Skeletal muscle satellite cell (primary cell): Measurements from ENCODE around the gene KCP. TPM values are rescaled to one million over a fixed set of nuclear protein-coding genes. Genes with fewer than 3 reads are reported as not detected.

ENCODE experiments used
- H3K27me3 ChIP-seq: 2 replicates; pipeline ENCODE4 v1.7.0; 2013; ENCODE audit warnings: low read length; ENCODE audit not compliant: control insufficient read depth, insufficient read depth
- H3K36me3 ChIP-seq: 2 replicates; pipeline ENCODE4 v1.7.0; 2013; ENCODE audit warnings: mild to moderate bottlenecking, control low read depth, low read length; ENCODE audit not compliant: insufficient read depth
- H3K4me1 ChIP-seq: 2 replicates; pipeline ENCODE4 v1.7.0; 2013; ENCODE audit warnings: low read length; ENCODE audit not compliant: control insufficient read depth, insufficient read depth
- H3K4me2 ChIP-seq: 2 replicates; pipeline ENCODE4 v1.7.0; 2013; ENCODE audit warnings: mild to moderate bottlenecking, low read length
- H3K4me3 ChIP-seq: 2 replicates; pipeline ENCODE4 v1.7.0; 2013; ENCODE audit warnings: low read length
- H3K9ac ChIP-seq: 2 replicates; pipeline ENCODE4 v1.7.0; 2013; ENCODE audit warnings: mild to moderate bottlenecking, low read depth, low read length, moderate library complexity
- H3K9me3 ChIP-seq: replicated peaks from 2 replicates; pipeline ENCODE4 v1.7.0; 2013; ENCODE audit warnings: mild to moderate bottlenecking, control low read depth, low read length
- total RNA-seq: library from RNA; depleted of rRNA; stranded (reverse); fragments of >200 nt; gene quantifications from 2 replicates; pipeline ENCODE4 v1.2.3, GENCODE V29; 2012; rRNA removed

KCP gene
- total RNA-seq: 0.51 TPM in 1 of 2 replicates, not detected in the other

- Histone ChIP-seq H3K4me1 (peaks cover 11% of the 10 kb centered on the region), H3K36me3 (no peaks in the 10 kb centered on the region), H3K4me2 (peak within 1 kb of the TSS; percentile 67), H3K27me3 (peaks cover 67% of the 10 kb centered on the region), H3K4me3 (peak within 1 kb of the TSS; percentile 35), H3K9ac (no peak within 1 kb of the TSS), H3K9me3 (no peaks in the 10 kb centered on the region)
Observed at GRCh38 chr7:128910569-128910945, at the start of gene KCP. Gene KCP, minus strand, starts transcription at chr7:128910709. Its CDS starts 33 bp downstream, at chr7:128910676.

DNA sequence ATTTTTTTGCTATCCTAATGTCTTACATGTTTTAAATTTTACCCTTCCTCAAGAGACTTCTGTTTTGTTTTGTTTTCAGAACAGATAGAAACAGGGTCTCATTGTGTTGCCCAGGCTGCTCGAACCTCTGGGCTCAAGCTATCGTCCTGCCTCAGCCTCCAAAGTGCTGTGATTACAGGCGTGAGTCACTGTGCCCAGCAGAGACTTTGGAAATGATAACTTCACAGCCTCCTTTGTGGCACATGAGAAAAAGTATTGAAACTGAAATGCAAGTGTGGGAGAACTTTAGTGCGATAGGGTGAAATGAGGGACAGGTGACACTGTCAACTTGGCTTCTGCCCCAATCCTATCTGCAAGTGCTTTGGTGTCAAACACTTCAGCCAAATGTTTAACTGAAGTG, 48.8 kb upstream of the KCP start:
- Histone ChIP-seq H3K4me2 (no peak overlapping the region), H3K9me3 (no peaks in the 10 kb centered on the region), H3K4me3 (no peak overlapping the region), H3K27me3 (no peaks in the 10 kb centered on the region), H3K36me3 (peaks cover 50% of the 10 kb centered on the region), H3K9ac (no peak overlapping the region), H3K4me1 (peaks cover 11% of the 10 kb centered on the region)

DNA sequence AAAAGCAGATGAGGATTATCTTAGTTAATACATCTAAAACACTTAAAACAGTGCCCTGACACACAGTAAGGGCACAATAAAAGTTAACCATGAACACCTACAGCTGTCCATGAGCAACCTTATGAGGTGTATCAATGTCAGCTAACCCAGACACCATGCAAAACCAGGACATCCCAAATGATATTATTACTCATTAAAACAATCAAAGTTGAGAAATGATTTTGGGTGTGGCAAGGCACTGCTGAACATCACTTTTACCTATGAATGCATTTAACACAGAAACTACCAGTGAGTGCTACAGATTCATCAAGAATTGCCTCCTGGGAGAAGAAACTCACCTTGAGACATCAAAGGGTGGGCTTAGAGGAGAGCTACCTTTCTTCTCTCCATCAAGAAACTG, 45.5 kb upstream of the KCP start:
- H3K36me3 ChIP-seq: peaks cover 61% of the 10 kb centered on the region
- no peak overlapping the region for H3K4me2 ChIP-seq
- no peaks in the 10 kb centered on the region for H3K27me3 ChIP-seq

DNA sequence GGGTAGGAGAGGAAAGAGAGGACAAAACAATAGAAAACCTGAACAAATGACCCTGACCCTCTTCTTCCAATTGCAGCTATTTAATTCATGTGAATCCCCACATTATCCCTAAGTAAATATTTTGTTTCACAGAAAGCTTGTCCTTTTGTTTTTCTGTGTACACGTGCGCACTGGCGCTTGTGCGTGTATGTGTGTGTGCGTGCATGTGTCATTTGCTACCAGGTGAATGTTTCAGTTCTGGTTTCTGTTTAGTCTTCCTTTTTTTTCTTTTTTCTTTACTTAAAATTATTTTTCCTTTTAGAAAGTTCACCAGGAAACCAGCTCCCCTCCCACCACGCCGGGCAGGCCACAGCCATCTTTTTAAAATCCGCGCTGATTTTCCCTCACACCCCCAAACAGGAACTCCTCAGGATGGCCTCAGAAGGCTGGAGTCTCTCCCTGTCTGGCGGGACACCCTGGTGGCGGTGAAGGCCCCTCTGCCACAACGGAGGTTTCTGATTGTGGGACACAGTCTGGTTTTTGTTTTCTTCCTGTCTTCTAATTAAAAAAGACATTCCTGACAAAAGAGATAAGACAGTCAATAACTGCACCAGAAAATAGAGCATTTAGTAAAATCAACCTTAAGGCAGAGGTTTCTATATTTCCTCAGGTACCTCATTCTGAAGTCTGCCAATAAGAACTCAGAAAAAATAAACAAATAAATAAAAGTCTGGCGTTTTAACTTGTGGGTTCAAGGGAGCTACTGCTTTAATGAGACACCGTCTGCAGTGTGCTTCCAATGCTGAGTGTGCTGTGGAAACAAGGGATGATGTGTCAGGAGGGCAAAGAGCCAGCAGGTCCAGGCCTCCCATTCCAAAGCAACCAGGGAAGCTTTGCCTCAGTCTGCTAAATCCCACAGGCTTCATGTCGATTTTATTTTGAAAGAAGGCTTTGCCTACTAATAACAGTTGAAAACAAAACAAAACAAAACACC, 44.6 kb upstream of the KCP start:
- no peaks in the 10 kb centered on the region for H3K9me3 ChIP-seq
- no peak overlapping the region for H3K9ac ChIP-seq
- peaks cover 61% of the 10 kb centered on the region for H3K36me3 ChIP-seq
- H3K4me1 ChIP-seq: no peaks in the 10 kb centered on the region
- no peak overlapping the region for H3K4me2 ChIP-seq
- no peaks in the 10 kb centered on the region for H3K27me3 ChIP-seq
- no peak overlapping the region for H3K4me3 ChIP-seq

More for the DNA sequence above, 45.5 kb upstream of the KCP start:
- no peak overlapping the region for H3K4me3 ChIP-seq
- H3K9me3 ChIP-seq: no peaks in the 10 kb centered on the region
- no peaks in the 10 kb centered on the region for H3K4me1 ChIP-seq
- H3K9ac ChIP-seq: no peak overlapping the region

GRCh38 chr7:128954150-128954549, 43.6 kb upstream of the KCP start:
- no peak overlapping the region for H3K4me2 ChIP-seq
- no peaks in the 10 kb centered on the region for H3K9me3 ChIP-seq
- H3K9ac ChIP-seq: no peak overlapping the region
- peaks cover 53% of the 10 kb centered on the region for H3K36me3 ChIP-seq
- H3K4me1 ChIP-seq: no peaks in the 10 kb centered on the region
- H3K4me3 ChIP-seq: no peak overlapping the region
- H3K27me3 ChIP-seq: no peaks in the 10 kb centered on the region

DNA sequence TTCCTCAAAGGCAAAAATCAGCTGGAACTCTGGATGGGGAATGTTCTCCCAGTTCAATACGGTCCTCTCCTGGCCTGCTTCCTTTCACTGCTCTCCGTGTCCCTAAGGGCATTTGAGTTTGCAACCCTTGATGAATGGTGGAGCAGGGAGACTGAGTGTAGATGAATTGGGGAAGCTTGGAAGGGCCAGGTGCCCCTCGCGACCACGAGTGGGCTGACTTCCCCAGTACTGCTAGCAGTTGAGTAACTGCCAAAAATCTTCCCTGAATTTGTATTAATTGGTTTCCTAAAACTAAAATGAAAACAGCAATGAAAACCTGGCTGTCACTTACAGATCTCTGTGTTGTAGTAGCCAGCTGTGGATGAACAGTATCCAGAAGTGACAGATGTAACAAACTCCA, 40.8 kb upstream of the KCP start:
- no peaks in the 10 kb centered on the region for H3K4me1 ChIP-seq
- H3K9me3 ChIP-seq: no peaks in the 10 kb centered on the region
- H3K27me3 ChIP-seq: no peaks in the 10 kb centered on the region
- H3K9ac ChIP-seq: no peak overlapping the region
- peaks cover 32% of the 10 kb centered on the region for H3K36me3 ChIP-seq
- H3K4me3 ChIP-seq: no peak overlapping the region
- H3K4me2 ChIP-seq: no peak overlapping the region

GRCh38 chr7:128948976-128949760, 38.7 kb upstream of the KCP start:
- H3K27me3 ChIP-seq: no peaks in the 10 kb centered on the region
- H3K4me3 ChIP-seq: no peak overlapping the region
- no peaks in the 10 kb centered on the region for H3K4me1 ChIP-seq
- H3K4me2 ChIP-seq: no peak overlapping the region
- no peaks in the 10 kb centered on the region for H3K9me3 ChIP-seq
- H3K36me3 ChIP-seq: peaks cover 21% of the 10 kb centered on the region
- no peak overlapping the region for H3K9ac ChIP-seq

DNA sequence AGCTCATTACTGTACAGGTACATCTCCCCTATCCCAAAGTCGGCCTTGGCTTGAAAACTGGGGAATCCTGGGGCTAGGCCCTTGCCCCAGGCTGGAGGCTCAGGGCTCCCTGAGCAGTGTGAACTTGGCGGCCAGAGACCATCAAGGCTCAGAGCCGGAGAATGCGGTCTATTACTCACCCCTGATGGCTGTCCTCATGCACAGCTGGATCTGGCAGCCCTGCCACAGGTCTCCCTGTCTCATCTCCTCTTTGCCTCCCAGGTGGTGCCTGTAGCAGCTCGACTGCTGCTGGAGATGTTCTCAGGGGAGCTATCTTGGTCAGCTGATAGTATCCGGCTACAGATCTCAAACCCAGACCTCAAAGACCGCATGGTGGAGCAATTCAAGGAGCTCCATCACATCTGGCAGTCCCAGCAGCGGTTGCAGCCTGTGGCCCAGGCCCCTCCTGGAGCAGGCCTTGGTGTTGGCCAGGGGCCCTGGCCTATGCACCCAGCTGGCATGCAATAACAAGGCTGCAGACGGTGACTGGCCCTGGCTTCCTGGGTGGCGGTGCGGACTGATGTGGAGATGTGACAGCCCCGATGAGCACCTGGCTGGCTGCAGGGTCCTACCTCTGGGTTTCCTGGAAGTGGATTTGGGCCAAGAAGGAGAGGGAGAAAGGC, 37.9 kb upstream of the KCP start:
- no peaks in the 10 kb centered on the region for H3K4me1 ChIP-seq

DNA sequence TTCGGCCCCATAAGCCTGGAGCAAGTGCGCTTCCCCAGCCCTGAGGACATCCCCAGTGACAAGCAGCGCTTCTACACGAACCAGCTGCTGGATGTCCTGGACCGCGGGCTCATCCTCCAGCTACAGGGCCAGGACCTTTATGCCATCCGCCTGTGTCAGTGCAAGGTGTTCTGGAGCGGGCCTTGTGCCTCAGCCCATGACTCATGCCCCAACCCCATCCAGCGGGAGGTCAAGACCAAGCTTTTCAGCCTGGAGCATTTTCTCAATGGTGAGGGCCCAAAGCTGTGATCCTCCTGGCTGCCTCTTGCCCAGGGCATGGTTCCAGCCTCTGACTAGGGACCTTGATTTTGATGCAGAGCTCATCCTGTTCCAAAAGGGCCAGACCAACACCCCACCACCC, 37.3 kb upstream of the KCP start:
- Histone ChIP-seq H3K4me1 (no peaks in the 10 kb centered on the region), H3K4me3 (no peak overlapping the region), H3K4me2 (no peak overlapping the region), H3K36me3 (peaks cover 12% of the 10 kb centered on the region), H3K9ac (no peak overlapping the region), H3K9me3 (no peaks in the 10 kb centered on the region), H3K27me3 (no peaks in the 10 kb centered on the region)

More for the DNA sequence above, 37.9 kb upstream of the KCP start:
- Histone ChIP-seq H3K4me3 (no peak overlapping the region), H3K36me3 (peaks cover 15% of the 10 kb centered on the region), H3K9me3 (no peaks in the 10 kb centered on the region), H3K9ac (no peak overlapping the region), H3K4me2 (no peak overlapping the region), H3K27me3 (no peaks in the 10 kb centered on the region)

GRCh38 chr7:128946936-128947830, 36.7 kb upstream of the KCP start:
- Histone ChIP-seq H3K4me2 (no peak overlapping the region), H3K4me3 (no peak overlapping the region), H3K9ac (no peak overlapping the region), H3K9me3 (no peaks in the 10 kb centered on the region), H3K4me1 (no peaks in the 10 kb centered on the region), H3K36me3 (peaks cover 5% of the 10 kb centered on the region), H3K27me3 (peaks cover under 1% of the 10 kb centered on the region)
